Left ventricle myocardium superior (tissue), 1 donor: ENCODE results near the gene HEXA. TPM values are rescaled to one million over a fixed set of nuclear protein-coding genes. Genes with fewer than 3 reads are reported as not detected.
"Not testable (repeated sequence)": the region's sequence is repeated elsewhere in the genome, so short reads cannot be mapped to it uniquely, and the experiment has no call there.

Source experiments
- ATAC-seq: fragments of 200-7000 bp; cut with Tn5 transposase; one replicate; pipeline ENCODE4 v1.9.1; 2020; ENCODE audit warnings: mild to moderate bottlenecking, moderate library complexity
- DNase-seq: peaks from one replicate; pipeline ENCODE4 v3.0.0-alpha.2; 2020
- intact Hi-C: fragments of 100-400 bp; cut with micrococcal nuclease; formaldehyde crosslinking; loops from one replicate; pipeline ENCODE4 v1.11.0; 2022
- total RNA-seq: library from RNA; stranded (reverse); fragmentation: NEBNext Ultra II Directional; extraction: Animal tissue kit (Norgen Biotek cat#: 25700); gene quantifications from one replicate; pipeline ENCODE4 v1.2.1, GENCODE V29; 2021
- donor health status: DM: no; HTN: yes; CAD: no; lungs with severe emphysema.

HEXA gene
- total RNA-seq, 1 donor from 2014 or later = 64.4 TPM

DNA sequence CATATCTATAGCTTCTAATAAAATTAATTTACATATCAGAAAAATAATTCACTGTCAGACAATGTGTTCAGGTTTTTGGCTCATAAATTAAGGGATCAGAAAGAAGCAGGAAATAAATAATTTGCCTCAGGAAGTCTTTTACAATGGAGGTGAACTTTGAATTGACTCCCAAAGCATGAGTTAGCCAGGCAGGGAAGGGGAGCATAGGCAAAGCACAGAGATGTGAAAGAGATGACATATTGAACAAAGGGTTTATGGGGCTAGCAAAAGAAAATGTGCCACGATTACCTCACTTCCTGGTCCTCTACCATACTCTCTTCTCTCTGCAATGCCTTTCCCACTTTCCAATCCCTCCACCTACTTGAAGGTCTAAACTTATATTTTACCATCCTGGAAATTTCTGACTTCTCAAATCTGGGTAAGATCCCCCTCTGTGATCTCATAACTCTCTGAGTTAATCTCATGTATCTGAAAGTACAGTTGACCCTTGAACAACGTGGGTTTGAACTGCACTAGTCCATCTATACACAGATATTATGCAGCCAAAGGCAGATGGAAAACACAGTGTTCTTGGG is 4.1 kb upstream of the HEXA start:
- intact Hi-C loops = no loop called here
- no peak for ATAC-seq

DNA sequence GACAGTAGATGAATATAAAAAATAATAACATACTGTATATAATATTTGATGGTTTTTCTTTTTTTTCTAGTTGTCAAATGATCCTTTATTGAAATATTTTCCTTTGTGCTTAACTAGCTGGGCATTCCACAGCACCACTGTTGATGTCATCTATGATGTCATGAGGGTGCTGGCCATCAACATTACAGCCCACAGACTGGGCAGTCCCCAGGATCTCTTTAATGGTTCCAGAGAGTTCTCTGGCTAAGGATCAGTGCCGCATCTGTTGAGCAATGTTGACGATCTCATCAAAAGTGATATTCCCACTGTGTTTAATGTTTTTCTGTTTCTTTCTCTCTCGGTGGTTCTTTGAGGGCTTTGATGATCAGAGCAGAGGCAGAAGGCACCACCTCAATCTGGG is 3.3 kb upstream of the HEXA start:
- DNase-seq, ATAC-seq, intact Hi-C loops: not testable (repeated sequence)

More for the DNA sequence above, 4.1 kb upstream of the HEXA start:
- no peak for DNase-seq

DNA sequence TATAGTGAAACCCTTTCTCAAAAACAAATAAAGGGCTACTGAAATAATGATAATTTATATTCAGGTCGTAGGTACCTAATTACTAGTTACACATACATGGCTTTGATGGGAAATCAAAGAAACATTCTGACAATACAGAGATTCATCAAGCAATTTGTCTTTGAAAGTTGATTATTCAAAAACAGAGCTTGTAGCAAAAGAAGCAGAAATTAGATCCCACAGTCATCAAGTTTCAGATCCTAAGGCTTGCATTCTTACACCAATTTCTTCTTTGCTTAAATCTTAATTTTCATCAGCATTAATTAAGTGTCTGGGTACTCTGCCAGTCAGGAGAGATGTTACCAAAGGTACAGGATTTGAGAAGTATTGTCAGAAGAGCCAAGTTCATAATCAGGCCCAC is 1.5 kb upstream of the HEXA start:
- intact Hi-C loops = no loop called here

DNA sequence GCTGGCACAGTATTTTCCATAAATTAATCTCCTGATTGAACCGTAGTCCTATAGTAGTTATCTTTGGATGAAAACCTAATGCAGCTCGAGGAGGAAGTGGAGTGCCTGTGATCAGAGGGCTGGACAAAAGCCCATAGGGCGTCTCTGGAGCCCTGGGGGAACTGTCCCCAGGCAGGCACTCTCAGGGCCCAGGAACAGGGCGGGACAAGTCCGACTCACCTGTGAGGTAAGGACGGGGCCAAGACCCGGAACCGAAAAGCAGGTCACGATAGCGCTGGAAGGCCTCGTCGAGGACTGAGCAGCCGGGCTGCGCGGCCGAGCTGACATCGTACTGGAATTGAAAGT is 341 bp downstream of the HEXA start:
- intact Hi-C loops = no loop called here
- DNase-seq = no peak
- peak; percentile 67 for ATAC-seq

More for the DNA sequence above, 1.5 kb upstream of the HEXA start:
- DNase-seq (no peak), ATAC-seq (no peak)

DNA sequence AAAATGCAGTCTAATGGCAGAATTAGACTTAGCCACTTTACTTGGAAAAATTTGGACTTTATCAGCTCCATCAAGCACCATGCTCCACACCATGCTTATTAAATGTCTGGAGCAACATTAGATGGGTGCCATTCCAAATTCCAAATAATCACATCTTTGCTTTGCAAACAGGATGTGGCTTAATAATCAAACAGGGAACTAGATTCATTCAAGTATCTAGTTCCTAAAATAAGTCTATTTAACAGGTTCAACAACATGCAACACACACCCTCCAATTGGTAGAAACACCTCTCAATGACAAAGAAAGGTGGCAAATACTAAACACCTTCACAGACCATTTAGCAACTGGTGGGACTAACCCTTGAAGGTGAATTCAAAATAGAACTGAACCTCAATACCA is 3.5 kb downstream of the HEXA start:
- intact Hi-C loops = no loop called here
- ATAC-seq (no peak), DNase-seq (no peak)

DNA sequence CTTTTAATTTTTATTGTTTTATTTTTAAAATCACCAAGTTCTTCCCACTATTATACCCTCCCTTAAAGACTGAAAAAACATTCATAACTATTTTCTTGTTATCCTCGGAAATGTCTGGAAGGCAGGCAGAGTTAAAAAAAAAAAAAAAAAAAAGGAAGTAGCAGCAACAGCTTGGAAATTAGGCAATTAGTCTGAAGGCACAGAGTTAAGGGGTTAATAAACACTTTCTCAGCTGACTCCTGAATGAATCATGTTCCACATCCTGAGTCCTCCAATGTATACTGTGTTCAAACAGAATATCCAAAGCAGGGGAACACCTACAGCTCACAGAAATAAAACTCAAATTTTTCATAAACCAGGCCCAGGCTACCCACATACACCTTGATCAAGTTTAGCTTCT is 5.8 kb downstream of the HEXA start:
- ATAC-seq (peak; percentile 29), DNase-seq (no peak)
- intact Hi-C loops = no loop called here

DNA sequence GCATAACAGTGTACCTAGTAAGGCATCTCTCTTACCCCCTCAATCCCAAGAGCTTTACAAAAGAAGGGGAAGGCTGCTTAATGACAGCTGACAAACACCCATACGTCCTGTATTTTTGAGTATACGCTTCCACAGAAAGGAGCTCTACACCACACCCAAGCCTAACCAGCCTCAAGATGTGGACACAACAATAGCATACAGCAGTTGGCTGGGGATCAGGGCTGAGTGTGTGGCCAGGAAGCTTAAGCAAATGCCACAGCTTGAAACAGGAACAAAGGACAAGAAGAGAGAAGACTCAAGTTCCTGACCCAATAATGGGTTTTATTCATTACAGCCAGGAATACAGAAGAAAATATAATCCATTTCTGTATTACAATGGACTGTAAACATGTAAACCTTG is 6.9 kb downstream of the HEXA start:
- intact Hi-C loops = no loop called here
- DNase-seq (peak; percentile 44), ATAC-seq (peak; percentile 83)

DNA sequence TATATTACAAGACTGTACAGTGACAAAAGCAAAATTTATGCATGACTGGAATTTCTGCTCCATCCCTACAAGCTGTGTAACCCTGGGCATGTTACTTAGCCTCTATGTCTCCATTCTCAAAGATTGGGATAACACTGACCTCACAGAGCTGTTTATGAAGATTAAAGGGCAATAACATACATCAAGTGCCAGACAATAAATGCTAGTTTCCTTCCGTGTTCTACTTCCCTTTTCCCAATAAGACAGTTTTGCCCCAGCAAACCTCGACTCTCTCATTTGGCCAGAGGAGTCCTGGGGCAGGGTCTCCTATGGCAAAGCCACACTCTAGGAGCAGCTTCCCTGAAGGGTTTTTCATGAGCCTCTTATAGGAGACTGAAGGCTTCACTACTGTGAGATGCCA is 7.5 kb downstream of the HEXA start:
- intact Hi-C loops = no loop called here
- ATAC-seq (peak; percentile 39), DNase-seq (no peak)

DNA sequence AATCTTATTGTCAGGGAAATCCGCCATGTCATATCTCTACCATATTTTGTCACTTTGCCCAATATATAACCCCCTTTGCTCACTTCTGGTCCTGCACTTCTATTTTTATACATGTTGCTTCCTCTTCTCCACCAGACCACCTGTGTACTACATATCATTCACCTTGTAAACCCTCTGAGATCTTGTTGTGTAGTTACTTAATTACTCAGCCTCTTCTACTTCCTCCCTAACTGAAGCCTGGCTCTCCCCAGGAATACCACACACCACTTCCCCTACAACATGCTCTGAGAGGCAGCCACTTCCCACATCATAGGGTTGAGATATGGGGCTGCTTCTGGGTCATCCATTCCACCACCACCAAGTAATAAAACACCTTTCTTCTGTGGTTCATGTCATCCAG is 10.0 kb downstream of the HEXA start:
- no peak for DNase-seq
- peak; percentile 55 for ATAC-seq
- intact Hi-C loops = no loop called here

DNA sequence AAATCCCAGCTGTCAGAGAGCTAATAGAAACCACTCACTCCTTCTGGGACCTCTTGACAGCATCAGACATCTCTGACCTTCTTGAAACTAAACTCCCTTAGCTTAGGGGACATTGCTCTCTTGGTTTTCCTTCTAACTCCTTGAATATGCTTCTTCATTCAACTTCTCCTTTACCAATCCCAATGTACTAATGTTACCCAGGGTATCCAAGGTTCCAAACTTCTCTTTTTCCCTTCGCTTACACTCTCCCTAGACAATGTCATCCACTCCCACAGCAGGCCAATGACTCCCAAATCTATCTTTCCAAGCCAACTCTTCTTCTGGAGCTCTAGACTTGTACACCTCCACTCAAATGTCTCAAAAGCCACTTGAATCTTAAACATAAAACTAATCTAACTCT is 14.6 kb downstream of the HEXA start:
- intact Hi-C loops = no loop called here
- DNase-seq (no peak), ATAC-seq (no peak)

DNA sequence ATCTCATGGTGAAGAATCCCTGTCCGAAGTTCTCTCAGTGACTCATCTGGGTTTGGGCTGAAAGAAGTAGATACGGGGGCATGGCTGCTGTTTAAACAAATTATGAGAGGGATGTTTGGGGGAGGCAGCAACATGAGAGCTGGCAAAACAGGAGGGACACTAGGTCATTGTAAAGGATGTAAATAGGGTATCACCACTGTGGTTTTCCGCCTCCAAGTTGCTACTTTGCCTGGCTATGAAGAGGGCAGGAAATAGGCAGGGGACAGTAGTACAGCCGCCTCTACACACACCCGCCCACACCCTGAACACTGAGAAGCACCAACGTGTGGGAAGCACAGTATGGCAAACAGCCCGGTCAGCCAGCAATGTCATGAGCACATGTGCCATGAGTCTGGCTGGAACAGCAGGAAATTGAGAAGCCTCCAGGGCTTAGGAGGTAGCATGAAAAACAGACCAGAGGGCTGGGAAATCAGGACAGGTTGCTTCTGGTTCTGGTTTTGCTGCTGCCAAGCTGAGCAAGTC is 17.1 kb downstream of the HEXA start:
- DNase-seq = peak; percentile 67

DNA sequence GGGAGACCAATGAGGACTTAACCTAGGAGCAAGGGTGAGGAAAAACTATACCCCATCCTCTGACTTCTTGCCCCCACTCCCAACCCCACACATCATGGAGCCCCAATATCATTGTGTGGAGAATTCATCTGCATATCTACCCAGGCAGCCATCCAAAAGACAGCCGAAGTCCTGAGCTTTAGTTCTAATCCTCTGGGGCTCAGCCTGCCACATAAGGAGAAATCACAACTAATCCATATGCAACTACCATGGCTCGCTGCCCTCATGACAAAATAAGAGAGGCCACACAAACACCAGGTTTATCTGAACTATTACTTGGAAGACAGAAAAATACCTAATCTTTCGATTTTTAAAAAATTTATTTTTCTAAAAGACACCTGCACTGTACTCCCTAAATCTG is 17.7 kb downstream of the HEXA start:
- ATAC-seq = no peak
- no peak for DNase-seq
- intact Hi-C loops = no loop called here

More for the DNA sequence above, 17.1 kb downstream of the HEXA start:
- peak; percentile 90 for ATAC-seq
- intact Hi-C loops = no loop called here

DNA sequence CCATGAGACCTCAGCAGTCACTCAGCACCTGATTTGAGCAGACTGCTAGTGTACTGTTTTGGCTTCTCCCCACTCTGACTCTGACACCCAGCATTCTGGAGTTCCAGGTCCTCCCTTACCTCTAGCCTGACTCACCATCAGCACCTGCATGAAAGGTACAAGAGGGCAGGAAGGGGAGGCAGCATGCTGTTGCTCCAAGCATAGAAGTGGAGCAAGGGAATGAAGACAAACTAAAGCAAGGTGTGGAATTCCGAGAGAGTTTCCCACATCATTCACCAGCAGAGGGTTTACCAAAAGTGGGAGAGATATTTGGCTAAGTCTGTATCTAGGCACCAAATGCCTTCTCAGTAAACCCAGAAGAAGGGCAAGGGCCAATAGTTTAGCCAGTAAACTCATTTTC is 21.3 kb downstream of the HEXA start:
- ATAC-seq (no peak), DNase-seq (no peak)
- intact Hi-C loops = no loop called here

DNA sequence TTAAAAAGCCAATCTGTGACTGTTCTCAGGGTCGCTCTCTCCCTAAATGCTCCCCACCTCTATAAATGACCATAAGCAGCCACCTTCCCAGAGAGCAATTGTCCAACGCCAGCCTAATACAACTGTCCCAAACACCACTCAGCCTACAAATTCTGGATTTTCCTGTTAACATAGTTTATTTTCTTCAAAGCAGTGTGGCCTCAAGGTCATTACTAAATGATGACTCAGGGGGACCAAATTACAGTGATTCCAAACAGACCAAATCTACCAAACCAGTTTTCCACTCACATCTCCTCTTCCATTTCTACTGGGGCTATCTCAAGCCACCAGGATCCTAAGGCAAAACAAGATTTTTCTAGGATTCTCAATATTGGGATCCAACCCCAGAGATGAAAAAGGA is 22.5 kb downstream of the HEXA start:
- no peak for DNase-seq
- intact Hi-C loops = no loop called here
- no peak for ATAC-seq

DNA sequence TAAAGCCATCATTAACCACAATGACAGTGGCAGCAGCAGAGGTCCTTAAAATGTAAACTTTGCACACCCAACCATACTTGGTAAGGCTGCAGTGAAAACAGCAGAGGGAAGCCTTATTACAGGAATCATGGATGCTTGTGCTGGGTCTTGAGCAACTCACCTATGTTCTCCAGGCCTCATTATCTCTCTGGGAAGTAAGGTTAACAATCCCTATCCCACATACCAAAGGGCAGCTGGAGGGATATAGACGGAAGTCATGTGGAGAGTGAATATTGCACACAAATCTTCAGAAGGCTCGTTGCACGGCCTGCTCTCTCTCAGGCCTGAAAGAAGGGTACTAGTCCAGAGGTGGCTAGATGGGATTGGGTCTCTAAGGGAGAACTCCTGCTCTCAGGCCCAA is 30.0 kb downstream of the HEXA start:
- ATAC-seq = no peak
- no peak for DNase-seq
- intact Hi-C loops = no loop called here

DNA sequence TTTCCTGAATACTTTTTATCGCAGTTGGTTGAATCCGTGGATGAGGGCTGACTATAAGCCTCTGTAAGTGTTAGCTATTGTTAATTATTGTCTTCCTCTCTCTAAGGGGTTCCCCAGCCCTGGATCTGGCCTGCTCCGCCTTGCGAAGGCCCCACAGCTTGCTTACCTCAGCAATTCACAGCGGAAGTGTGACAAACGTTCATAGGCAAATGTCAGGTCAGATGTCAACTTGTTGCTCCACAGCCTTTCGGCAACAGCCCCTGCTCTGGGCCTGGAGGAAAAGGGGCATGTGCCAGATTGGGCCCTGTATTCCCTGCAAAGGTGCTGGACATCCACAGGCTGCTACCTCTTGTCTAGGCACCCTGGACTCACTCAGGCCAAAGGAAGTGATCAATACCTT is 30.5 kb downstream of the HEXA start:
- ATAC-seq = no peak
- intact Hi-C loops = no loop called here
- no peak for DNase-seq

DNA sequence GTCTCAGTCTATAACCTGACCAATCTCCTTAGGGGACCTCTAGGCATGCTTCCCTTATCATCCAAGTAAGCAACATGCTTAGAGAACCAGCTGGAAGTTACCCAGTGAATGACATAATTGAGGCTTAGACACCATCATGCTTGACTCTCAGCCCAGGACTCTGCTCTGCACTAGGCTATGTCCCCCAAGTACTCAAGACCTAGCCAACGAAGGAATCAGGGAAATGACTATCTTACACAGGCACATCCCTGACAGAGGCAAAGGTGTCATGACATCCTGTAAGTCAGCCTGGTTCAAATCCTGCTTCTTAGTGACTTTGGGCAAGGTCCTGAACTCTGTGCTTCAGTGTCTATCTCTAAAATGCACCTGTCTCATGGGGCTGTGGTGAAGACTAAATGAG is 31.2 kb downstream of the HEXA start:
- intact Hi-C loops = no loop called here
- ATAC-seq = no peak

DNA sequence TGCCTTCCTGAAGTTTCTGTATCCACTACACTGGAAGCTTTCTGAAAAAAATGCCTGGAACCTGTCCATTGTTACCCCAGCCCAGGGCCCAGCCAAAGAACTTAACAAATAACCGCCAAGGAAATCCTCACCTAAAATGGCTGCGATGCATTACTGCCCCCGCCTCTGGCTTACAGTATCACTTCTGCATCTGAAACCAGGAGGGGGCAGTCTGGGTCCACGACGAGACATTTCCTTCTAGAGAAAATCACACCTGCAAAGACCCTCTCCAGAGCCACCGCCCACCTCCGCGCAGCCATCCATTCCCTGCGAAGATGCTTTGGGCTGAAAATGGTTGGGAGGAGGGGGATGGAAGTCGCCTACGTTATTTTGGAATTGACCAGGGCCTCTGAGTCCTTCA is 33.4 kb downstream of the HEXA start:
- DNase-seq (peak; percentile 31), ATAC-seq (peak; percentile 14)
- intact Hi-C loops = no loop called here

More for the DNA sequence above, 31.2 kb downstream of the HEXA start:
- DNase-seq = no peak

DNA sequence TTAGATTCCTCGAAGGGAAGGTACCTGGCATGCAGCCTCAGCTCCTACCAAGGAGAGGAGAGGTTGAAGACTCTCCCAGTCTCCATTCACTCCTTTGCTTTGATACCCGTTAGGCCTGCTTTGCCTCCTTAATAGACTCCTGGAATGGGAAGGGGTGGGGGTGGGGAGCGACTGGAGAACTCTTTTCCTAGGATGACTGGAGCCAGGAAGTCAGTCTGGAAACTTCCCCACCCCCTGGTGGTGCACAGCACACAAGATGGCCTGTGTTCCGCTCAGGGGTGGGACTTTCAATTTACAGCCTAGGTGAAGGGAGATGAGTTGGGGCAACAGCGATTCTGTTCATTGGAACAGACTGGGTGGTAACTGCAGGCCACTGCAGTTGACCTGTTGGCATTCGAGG is 34.5 kb downstream of the HEXA start:
- ATAC-seq (no peak), DNase-seq (no peak)
- intact Hi-C loops = no loop called here

DNA sequence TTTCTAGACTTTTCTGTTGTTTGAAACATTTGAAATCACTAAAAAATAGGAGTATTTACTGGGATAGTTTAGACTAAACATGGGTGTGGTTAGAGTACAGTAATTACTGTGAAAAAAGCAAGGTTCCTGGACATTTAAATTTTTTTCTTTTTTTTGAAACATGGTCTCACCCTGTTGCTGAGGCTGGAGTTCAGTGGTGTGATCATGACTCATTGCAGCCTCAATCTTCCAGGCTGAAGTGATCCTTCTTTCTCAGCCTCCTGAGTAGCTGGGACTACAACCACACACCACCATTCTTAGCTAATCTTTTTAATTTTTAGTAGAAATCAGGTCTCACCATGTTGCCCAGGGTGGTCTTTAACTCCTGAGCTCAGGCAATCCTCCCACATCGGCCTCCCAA is 35.4 kb downstream of the HEXA start:
- DNase-seq (no peak), ATAC-seq (no peak)
- intact Hi-C loops = no loop called here

DNA sequence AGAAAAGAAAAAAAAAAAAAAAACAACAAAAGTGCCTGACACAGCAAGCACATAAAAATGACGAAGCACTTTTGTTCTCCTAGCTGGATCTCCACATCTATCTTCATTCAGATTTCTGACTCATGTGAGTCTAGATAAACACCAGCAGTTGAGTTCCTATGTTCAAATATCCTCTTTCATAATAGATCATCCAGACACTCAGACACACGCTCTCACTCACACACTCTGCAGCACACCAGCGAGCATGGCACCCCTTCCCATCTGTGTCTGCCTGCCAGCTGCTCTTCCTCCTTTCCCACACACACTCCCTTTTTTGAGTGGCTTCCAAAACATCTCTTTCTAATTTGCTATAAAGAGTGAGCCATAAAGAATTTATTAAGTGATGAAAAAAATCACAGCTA is 36.0 kb downstream of the HEXA start:
- DNase-seq = no peak
- intact Hi-C loops = no loop called here

More for the DNA sequence above, 36.0 kb downstream of the HEXA start:
- peak; percentile 42 for ATAC-seq
